Fibroblast of lung (primary cell): ENCODE results near the gene RNF14.

Experiments used
- EZH2 ChIP-seq: IDR thresholded peaks from 2 replicates; pipeline ENCODE4 v1.5.1; 2012; ENCODE audit warnings: low read length, control low read depth, mild to moderate bottlenecking; ENCODE audit errors: missing control alignments
- TF ChIP-seq, protein P1 (sequence below), 2 donors: IDR thresholded peaks in 1 of 2; conservative IDR thresholded peaks in 1 of 2; 1 replicate in 1 of 2; 2 replicates in 1 of 2; pipeline ENCODE4 v1.5.1; 2011 to 2012; ENCODE audit warnings: low read length in 2 of 2, control low read depth in 1 of 2, inconsistent platforms in 1 of 2, low read depth in 1 of 2, mild to moderate bottlenecking in 1 of 2

DNA sequence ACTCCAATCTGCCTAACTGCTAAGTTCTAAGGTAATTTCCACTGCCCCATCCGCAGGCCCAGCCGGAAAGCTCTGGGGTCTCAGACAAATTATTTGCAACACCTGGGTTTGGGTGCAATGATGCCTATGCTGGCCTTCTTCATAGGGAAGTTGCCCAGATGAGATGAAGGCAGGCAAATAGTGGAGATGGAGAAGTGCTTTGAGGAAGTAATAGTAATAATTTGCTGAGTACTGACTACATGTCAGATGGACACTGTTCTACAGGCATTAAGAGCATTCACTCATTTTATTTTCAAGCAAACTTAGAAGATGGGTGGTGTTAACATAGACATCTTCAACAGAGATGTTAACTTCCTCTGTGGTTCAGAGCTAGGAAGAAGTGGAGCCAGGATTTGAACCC is 14.7 kb upstream of the RNF14 start:
- TF ChIP-seq, protein P1, sequence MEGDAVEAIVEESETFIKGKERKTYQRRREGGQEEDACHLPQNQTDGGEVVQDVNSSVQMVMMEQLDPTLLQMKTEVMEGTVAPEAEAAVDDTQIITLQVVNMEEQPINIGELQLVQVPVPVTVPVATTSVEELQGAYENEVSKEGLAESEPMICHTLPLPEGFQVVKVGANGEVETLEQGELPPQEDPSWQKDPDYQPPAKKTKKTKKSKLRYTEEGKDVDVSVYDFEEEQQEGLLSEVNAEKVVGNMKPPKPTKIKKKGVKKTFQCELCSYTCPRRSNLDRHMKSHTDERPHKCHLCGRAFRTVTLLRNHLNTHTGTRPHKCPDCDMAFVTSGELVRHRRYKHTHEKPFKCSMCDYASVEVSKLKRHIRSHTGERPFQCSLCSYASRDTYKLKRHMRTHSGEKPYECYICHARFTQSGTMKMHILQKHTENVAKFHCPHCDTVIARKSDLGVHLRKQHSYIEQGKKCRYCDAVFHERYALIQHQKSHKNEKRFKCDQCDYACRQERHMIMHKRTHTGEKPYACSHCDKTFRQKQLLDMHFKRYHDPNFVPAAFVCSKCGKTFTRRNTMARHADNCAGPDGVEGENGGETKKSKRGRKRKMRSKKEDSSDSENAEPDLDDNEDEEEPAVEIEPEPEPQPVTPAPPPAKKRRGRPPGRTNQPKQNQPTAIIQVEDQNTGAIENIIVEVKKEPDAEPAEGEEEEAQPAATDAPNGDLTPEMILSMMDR (conservative IDR thresholded peaks at IDR 0.05 in 1 of 2, IDR thresholded peaks at IDR 0.05 in 1 of 2; ENCODE audit: low read depth in 1 of 2, low read length in 2 of 2): no peak
- TF ChIP-seq EZH2: no peak
